ENCODE results near the gene NABP2. TPM values are rescaled to one million over a fixed set of nuclear protein-coding genes. Genes with fewer than 3 reads are reported as not detected.

The NABP2 gene
- polyA plus RNA-seq, 1 donor from 2014 or later = 54.3 TPM

DNA sequence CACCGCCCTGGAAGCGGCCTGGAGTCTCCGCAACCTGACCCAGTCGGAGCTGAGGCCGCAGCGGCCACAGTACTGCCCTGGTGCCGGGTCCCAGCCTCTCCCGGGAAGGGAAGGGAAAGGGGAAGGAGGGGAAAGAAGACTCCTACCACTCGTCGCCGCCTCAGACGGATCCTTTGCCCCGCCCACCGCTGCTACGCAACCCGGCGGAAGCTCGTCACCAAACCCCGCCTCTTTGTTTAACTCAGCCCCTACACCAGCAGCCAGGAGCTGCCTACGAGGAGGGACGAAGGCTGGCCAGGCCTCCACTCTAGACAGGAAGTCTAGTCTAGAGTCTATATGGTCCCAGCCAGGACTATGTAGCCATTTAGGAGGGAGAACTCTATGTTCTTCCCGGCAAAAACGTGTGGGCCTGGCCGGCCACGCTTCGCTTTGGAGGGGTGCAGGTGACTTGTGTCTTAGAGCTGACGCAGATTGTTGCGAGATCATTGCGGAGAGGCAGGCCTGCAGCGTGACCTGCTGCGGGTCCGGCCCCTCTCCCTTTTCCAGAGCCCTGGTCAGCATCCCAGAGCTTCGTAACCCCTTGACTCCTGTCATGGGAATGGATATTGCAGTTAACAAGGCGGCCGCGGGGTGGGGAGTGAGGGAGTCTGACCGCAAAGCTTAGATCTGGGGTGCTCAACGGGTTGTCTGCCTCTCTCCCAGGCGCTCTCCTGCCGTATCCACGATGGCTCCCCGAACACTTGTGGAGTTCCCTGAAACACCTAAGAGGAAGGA is 2.2 kb upstream of the NABP2 start, which contains the start of gene RNF41:
Gene RNF41, minus strand, starts transcription at position 166 of the 774 bp plus-strand sequence. CDS start 7,875 bp downstream, outside the sequence.
- Histone ChIP-seq H4K20me1 (ENCODE audit: insufficient read depth) (no peaks in the 10 kb centered on the region), H3K9me2 (ENCODE audit: insufficient read depth, low read length) (no peaks in the 10 kb centered on the region), H3K4me3 (ENCODE audit: low read length) (peak within 1 kb of the TSS; percentile 78), H3K4me2 (ENCODE audit: low read length) (peak within 1 kb of the TSS; percentile 93), H3K27ac (ENCODE audit: low read length) (peak within 1 kb of the TSS; percentile 99), H3K9ac (ENCODE audit: low read length) (peak within 1 kb of the TSS; percentile 97), H3K79me2 (replicated peaks; ENCODE audit: insufficient read depth, low read length) (peaks cover 9% of the 10 kb centered on the region), H3K9me3 (ENCODE audit: low read length) (no peaks in the 10 kb centered on the region), H3F3A (ENCODE audit: insufficient read depth, low read length, poor library complexity, severe bottlenecking) (peaks cover 5% of the 10 kb centered on the region), H2AFZ (ENCODE audit: low read depth, low read length) (peak within 1 kb of the TSS; percentile 86), H3K27me3 (ENCODE audit: insufficient read depth, low read depth, low read length) (no peaks in the 10 kb centered on the region), H3K36me3 (ENCODE audit: insufficient read depth, low read length) (no peaks in the 10 kb centered on the region)
- TF ChIP-seq EP300 (conservative IDR thresholded peaks at IDR 0.05; ENCODE audit: poor library complexity, severe bottlenecking) = peak; percentile 38
- TF ChIP-seq, protein P1, sequence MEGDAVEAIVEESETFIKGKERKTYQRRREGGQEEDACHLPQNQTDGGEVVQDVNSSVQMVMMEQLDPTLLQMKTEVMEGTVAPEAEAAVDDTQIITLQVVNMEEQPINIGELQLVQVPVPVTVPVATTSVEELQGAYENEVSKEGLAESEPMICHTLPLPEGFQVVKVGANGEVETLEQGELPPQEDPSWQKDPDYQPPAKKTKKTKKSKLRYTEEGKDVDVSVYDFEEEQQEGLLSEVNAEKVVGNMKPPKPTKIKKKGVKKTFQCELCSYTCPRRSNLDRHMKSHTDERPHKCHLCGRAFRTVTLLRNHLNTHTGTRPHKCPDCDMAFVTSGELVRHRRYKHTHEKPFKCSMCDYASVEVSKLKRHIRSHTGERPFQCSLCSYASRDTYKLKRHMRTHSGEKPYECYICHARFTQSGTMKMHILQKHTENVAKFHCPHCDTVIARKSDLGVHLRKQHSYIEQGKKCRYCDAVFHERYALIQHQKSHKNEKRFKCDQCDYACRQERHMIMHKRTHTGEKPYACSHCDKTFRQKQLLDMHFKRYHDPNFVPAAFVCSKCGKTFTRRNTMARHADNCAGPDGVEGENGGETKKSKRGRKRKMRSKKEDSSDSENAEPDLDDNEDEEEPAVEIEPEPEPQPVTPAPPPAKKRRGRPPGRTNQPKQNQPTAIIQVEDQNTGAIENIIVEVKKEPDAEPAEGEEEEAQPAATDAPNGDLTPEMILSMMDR (IDR thresholded peaks at IDR 0.05; ENCODE audit: poor library complexity, severe bottlenecking) = no peak
- TF ChIP-seq EZH2 (IDR thresholded peaks at IDR 0.05; ENCODE audit: borderline replicate concordance, insufficient read depth, low read length, poor library complexity, severe bottlenecking) = no peak
- no peak for TF ChIP-seq TAF1 (IDR thresholded peaks at IDR 0.05; ENCODE audit: low read depth)
- no peak for TF ChIP-seq RAD21 (conservative IDR thresholded peaks at IDR 0.05)
- TF ChIP-seq MXI1 (conservative IDR thresholded peaks at IDR 0.05; ENCODE audit: poor library complexity, severe bottlenecking) = peak; percentile 68
- TF ChIP-seq POLR2AphosphoS5 (IDR thresholded peaks at IDR 0.05) = peak; percentile 97
- TF ChIP-seq, protein P2, sequence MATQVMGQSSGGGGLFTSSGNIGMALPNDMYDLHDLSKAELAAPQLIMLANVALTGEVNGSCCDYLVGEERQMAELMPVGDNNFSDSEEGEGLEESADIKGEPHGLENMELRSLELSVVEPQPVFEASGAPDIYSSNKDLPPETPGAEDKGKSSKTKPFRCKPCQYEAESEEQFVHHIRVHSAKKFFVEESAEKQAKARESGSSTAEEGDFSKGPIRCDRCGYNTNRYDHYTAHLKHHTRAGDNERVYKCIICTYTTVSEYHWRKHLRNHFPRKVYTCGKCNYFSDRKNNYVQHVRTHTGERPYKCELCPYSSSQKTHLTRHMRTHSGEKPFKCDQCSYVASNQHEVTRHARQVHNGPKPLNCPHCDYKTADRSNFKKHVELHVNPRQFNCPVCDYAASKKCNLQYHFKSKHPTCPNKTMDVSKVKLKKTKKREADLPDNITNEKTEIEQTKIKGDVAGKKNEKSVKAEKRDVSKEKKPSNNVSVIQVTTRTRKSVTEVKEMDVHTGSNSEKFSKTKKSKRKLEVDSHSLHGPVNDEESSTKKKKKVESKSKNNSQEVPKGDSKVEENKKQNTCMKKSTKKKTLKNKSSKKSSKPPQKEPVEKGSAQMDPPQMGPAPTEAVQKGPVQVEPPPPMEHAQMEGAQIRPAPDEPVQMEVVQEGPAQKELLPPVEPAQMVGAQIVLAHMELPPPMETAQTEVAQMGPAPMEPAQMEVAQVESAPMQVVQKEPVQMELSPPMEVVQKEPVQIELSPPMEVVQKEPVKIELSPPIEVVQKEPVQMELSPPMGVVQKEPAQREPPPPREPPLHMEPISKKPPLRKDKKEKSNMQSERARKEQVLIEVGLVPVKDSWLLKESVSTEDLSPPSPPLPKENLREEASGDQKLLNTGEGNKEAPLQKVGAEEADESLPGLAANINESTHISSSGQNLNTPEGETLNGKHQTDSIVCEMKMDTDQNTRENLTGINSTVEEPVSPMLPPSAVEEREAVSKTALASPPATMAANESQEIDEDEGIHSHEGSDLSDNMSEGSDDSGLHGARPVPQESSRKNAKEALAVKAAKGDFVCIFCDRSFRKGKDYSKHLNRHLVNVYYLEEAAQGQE (IDR thresholded peaks at IDR 0.05; ENCODE audit: borderline replicate concordance) = peak; percentile 21

DNA sequence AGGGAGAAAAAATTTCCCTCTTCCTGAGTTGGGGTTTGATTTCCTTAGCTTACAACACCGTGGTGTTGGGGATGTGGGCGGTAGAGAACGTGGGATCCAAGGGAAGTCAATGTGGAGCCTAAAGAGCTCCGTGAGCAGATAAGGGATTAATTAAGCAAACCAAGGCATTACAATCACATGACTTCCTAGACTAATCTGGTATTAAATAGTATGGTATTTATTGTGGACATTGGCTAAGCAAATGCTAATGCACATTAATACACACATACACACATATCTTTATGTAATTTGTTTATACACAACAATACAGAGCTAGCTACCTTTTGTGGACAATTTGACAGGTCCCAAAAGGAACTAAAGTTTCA is 1.6 kb upstream of the NABP2 start:
- Histone ChIP-seq H3K9me3 (ENCODE audit: low read length) (no peaks in the 10 kb centered on the region), H3F3A (ENCODE audit: insufficient read depth, low read length, poor library complexity, severe bottlenecking) (peaks cover 5% of the 10 kb centered on the region), H2AFZ (ENCODE audit: low read depth, low read length) (peak overlapping the region; percentile 86), H3K27ac (ENCODE audit: low read length) (peak overlapping the region; percentile 99), H3K9ac (ENCODE audit: low read length) (peak overlapping the region; percentile 97), H3K4me3 (ENCODE audit: low read length) (peak overlapping the region; percentile 78), H3K27me3 (ENCODE audit: insufficient read depth, low read depth, low read length) (no peaks in the 10 kb centered on the region), H3K79me2 (replicated peaks; ENCODE audit: insufficient read depth, low read length) (peaks cover 9% of the 10 kb centered on the region), H3K4me2 (ENCODE audit: low read length) (peak overlapping the region; percentile 93), H4K20me1 (ENCODE audit: insufficient read depth) (no peaks in the 10 kb centered on the region), H3K36me3 (ENCODE audit: insufficient read depth, low read length) (no peaks in the 10 kb centered on the region), H3K9me2 (ENCODE audit: insufficient read depth, low read length) (no peaks in the 10 kb centered on the region)
- no peak for TF ChIP-seq RAD21 (conservative IDR thresholded peaks at IDR 0.05)
- TF ChIP-seq, protein P1 (IDR thresholded peaks at IDR 0.05; ENCODE audit: poor library complexity, severe bottlenecking) = no peak
- TF ChIP-seq TAF1 (IDR thresholded peaks at IDR 0.05; ENCODE audit: low read depth) = no peak
- no peak for TF ChIP-seq EP300 (conservative IDR thresholded peaks at IDR 0.05; ENCODE audit: poor library complexity, severe bottlenecking)
- no peak for TF ChIP-seq EZH2 (IDR thresholded peaks at IDR 0.05; ENCODE audit: borderline replicate concordance, insufficient read depth, low read length, poor library complexity, severe bottlenecking)
- TF ChIP-seq POLR2AphosphoS5 (IDR thresholded peaks at IDR 0.05) = no peak
- TF ChIP-seq SMC3 (conservative IDR thresholded peaks at IDR 0.05; ENCODE audit: poor library complexity) = no peak
- no peak for TF ChIP-seq MXI1 (conservative IDR thresholded peaks at IDR 0.05; ENCODE audit: poor library complexity, severe bottlenecking)
- TF ChIP-seq, protein P2 (IDR thresholded peaks at IDR 0.05; ENCODE audit: borderline replicate concordance) = no peak

Measured in neural cell (in vitro differentiated cells).